ENCODE results near the gene EXOC1. TPM values are rescaled to one million over a fixed set of nuclear protein-coding genes. Genes with fewer than 3 reads are reported as not detected.
A peak's percentile ranks its signal among the peaks of the same experiment; 100 is the strongest.

Gene EXOC1
- total and polyA plus RNA-seq, 2 of the 4 experiments (the other 2 are of a cell fraction), result 19.9 to 49.5 TPM

GRCh38 chr4:55819634-55820033, 33.8 kb upstream of the EXOC1 start, which contains the start of gene EXOC1L:
Gene EXOC1L, plus strand, starts transcription at chr4:55819790. Its CDS starts 237 bp downstream, at chr4:55820027.
- Histone ChIP-seq H3K4me3 (ENCODE audit: insufficient read depth, low read depth, low read length) (peak within 1 kb of the TSS; percentile 29), H3K18ac (ENCODE audit: low read depth, low read length) (no peak within 1 kb of the TSS), H3K9me3 (ENCODE audit: control insufficient read depth, insufficient read depth, low read length) (no peaks in the 10 kb centered on the region), H3K27me3 (ENCODE audit: control insufficient read depth, insufficient read depth, low read length) (peaks cover 8% of the 10 kb centered on the region), H2BK120ac (ENCODE audit: low read depth, low read length) (no peak within 1 kb of the TSS), H2BK20ac (ENCODE audit: low read depth, low read length) (no peak within 1 kb of the TSS), H4K5ac (ENCODE audit: low read depth, low read length) (no peak within 1 kb of the TSS), H3K56ac (ENCODE audit: extremely low read depth, insufficient read depth, low read length) (no peak within 1 kb of the TSS), H3K4me1 (ENCODE audit: control insufficient read depth, insufficient read depth, low read length) (no peaks in the 10 kb centered on the region), H3K4me2 (ENCODE audit: low read depth, low read length) (peak within 1 kb of the TSS; percentile 78), H2AK5ac (ENCODE audit: low read depth, low read length) (no peak within 1 kb of the TSS), H3K36me3 (ENCODE audit: control insufficient read depth, insufficient read depth, low read length) (no peaks in the 10 kb centered on the region), H2BK5ac (ENCODE audit: low read depth, low read length, poor library complexity, severe bottlenecking) (no peak within 1 kb of the TSS), H3K79me1 (ENCODE audit: low read depth in 1 of 2, low read length in 2 of 2) (no peaks in the 10 kb centered on the region), H2AFZ (replicated peaks; ENCODE audit: low read length, poor library complexity) (no peak within 1 kb of the TSS), H4K8ac (ENCODE audit: low read depth in 2 of 2, low read length in 2 of 2) (no peak within 1 kb of the TSS), H2BK15ac (ENCODE audit: low read depth, low read length) (no peak within 1 kb of the TSS), H4K20me1 (ENCODE audit: insufficient read depth, low read length) (no peaks in the 10 kb centered on the region), H3K27ac (ENCODE audit: insufficient read depth, low read length) (no peak within 1 kb of the TSS), H2AK9ac (replicated peaks; ENCODE audit: low read depth, low read length, poor library complexity) (no peak within 1 kb of the TSS), H3K4ac (ENCODE audit: low read depth, low read length) (no peak within 1 kb of the TSS), H3K9ac (ENCODE audit: low read depth, low read length) (peak within 1 kb of the TSS; percentile 36; the same call in 1 of the 2 replicates), H3K14ac (replicated peaks; ENCODE audit: low read depth, low read length) (no peak within 1 kb of the TSS), H4K91ac (ENCODE audit: insufficient read depth, low read depth, low read length) (no peak within 1 kb of the TSS), H3K9me1 (ENCODE audit: insufficient read depth, low read length) (no peaks in the 10 kb centered on the region), H3K23ac (ENCODE audit: low read depth, low read length) (no peak within 1 kb of the TSS)
- intact Hi-C loops (cut with micrococcal nuclease) (no loop called here), in situ Hi-C loops (cut with MboI; ENCODE audit: low sequenced_read_pairs) (no loop called here), dilution Hi-C loops (cut with HindIII; ENCODE audit: low sequenced_read_pairs, unreplicated experiment) (no loop called here)
- POLR2A ChIA-PET (ENCODE audit: unreplicated experiment), result no interaction called here
- ATAC-seq (ENCODE audit: low read depth) (peak; percentile 88), DNase-seq (no peak)
- WGBS, 2 experiments (ENCODE audit: extremely low coverage in 2 of 2, insufficient read length in 1 of 2), result no CpG with 5 or more reads among the region's 13 CpGs
- no TSS peak for BruUV-seq (replicated peaks)
- CTCF ChIA-PET, result no interaction called here
- TF ChIP-seq MXI1 (IDR thresholded peaks at IDR 0.05; ENCODE audit: borderline replicate concordance, low read depth, low read length), result no peak
- no peak for TF ChIP-seq RCOR1 (IDR thresholded peaks at IDR 0.05; ENCODE audit: insufficient replicate concordance, low read length)
- no peak for TF ChIP-seq CTCF (conservative IDR thresholded peaks at IDR 0.05; ENCODE audit: low read depth, low read length)
- no peak for TF ChIP-seq POLR2A (IDR thresholded peaks at IDR 0.05; ENCODE audit: low read depth, low read length)
- TF ChIP-seq FOS (IDR thresholded peaks at IDR 0.05; ENCODE audit: low read depth, low read length), result no peak
- no peak for TF ChIP-seq SMC3 (IDR thresholded peaks at IDR 0.05; ENCODE audit: low read depth, low read length)
- TF ChIP-seq USF2 (IDR thresholded peaks at IDR 0.05; ENCODE audit: low read depth, low read length), result no peak
- TF ChIP-seq MAZ (IDR thresholded peaks at IDR 0.05; ENCODE audit: borderline replicate concordance, low read depth, low read length), result no peak
- TF ChIP-seq MAFK (IDR thresholded peaks at IDR 0.05; ENCODE audit: low read depth, low read length), result no peak
- no peak for TF ChIP-seq CEBPB (IDR thresholded peaks at IDR 0.05; ENCODE audit: low read depth, low read length)
- TF ChIP-seq CHD1 (IDR thresholded peaks at IDR 0.05; ENCODE audit: low read depth, low read length), result no peak
- no peak for TF ChIP-seq RFX5 (IDR thresholded peaks at IDR 0.05; ENCODE audit: low read depth, low read length)
- TF ChIP-seq ELK1 (IDR thresholded peaks at IDR 0.05; ENCODE audit: borderline replicate concordance, low read depth, low read length), result no peak
- TF ChIP-seq NFE2L2 (IDR thresholded peaks at IDR 0.05; ENCODE audit: low read depth, low read length), result no peak
- TF ChIP-seq BHLHE40 (IDR thresholded peaks at IDR 0.05; ENCODE audit: low read depth, low read length), result no peak
- no peak for TF ChIP-seq RAD21 (IDR thresholded peaks at IDR 0.05; ENCODE audit: low read length)
